ENCODE data around the gene PHF8.

GRCh38 chrX:53950130-53950733 is 94.0 kb downstream of the PHF8 start:
- TF ChIP-seq CTCF (IDR thresholded peaks at IDR 0.05) (no peak), ZFX (IDR thresholded peaks at IDR 0.05; ENCODE audit: borderline replicate concordance) (no peak)
